H9 (cell line): ENCODE results near the gene DOK1. TPM values are rescaled to one million over a fixed set of nuclear protein-coding genes. Genes with fewer than 3 reads are reported as not detected.

Experiments
- DNase-seq: peaks from one replicate; pipeline ENCODE4 v3.0.0-alpha.2; 2017
- H2AFZ ChIP-seq: one replicate; pipeline ENCODE4 v1.6.1; 2013; ENCODE audit warnings: mild to moderate bottlenecking, low read length, control low read depth, moderate library complexity
- H2AK5ac ChIP-seq: 2 replicates; pipeline ENCODE4 v1.6.1; 2013; ENCODE audit warnings: low read length, control low read depth, mixed read lengths; ENCODE audit not compliant: insufficient read length
- H2BK120ac ChIP-seq: one replicate; pipeline ENCODE4 v1.6.1; 2013; ENCODE audit warnings: low read depth, mild to moderate bottlenecking, low read length, control low read depth, inconsistent platforms; ENCODE audit not compliant: poor library complexity, severe bottlenecking
- H2BK12ac ChIP-seq: 2 replicates; pipeline ENCODE4 v1.6.1; 2013; ENCODE audit warnings: low read length, control low read depth, mixed read lengths, low read depth; ENCODE audit not compliant: insufficient read length
- H2BK15ac ChIP-seq: 2 replicates; pipeline ENCODE4 v1.6.1; 2013; ENCODE audit warnings: low read depth, low read length, control low read depth
- H2BK20ac ChIP-seq: one replicate; pipeline ENCODE4 v1.6.1; 2013; ENCODE audit warnings: low read depth, mild to moderate bottlenecking, low read length, control low read depth, inconsistent platforms; ENCODE audit not compliant: poor library complexity, severe bottlenecking
- H2BK5ac ChIP-seq: 2 replicates; pipeline ENCODE4 v1.6.1; 2013; ENCODE audit warnings: low read length, control low read depth, mixed read lengths; ENCODE audit not compliant: insufficient read length
- H3K14ac ChIP-seq: 2 replicates; pipeline ENCODE4 v1.6.1; 2013; ENCODE audit warnings: low read length, control low read depth; ENCODE audit not compliant: insufficient read depth
- H3K18ac ChIP-seq: 2 replicates; pipeline ENCODE4 v1.6.1; 2013; ENCODE audit warnings: low read depth, mild to moderate bottlenecking, mixed read lengths, low read length, control low read depth; ENCODE audit not compliant: insufficient read length
- H3K23ac ChIP-seq: 2 replicates; pipeline ENCODE4 v1.6.1; 2013; ENCODE audit warnings: low read length, control low read depth, mixed read lengths, low read depth; ENCODE audit not compliant: insufficient read length
- H3K23me2 ChIP-seq: 2 replicates; pipeline ENCODE4 v1.6.1; 2013; ENCODE audit warnings: low read depth, mild to moderate bottlenecking, mixed read lengths, low read length, control low read depth; ENCODE audit not compliant: insufficient read length, poor library complexity, severe bottlenecking
- H3K27ac ChIP-seq: 2 replicates; pipeline ENCODE4 v1.5.1; 2013; ENCODE audit warnings: low read length, control low read depth, mixed read lengths, low read depth; ENCODE audit not compliant: insufficient read length
- H3K27me3 ChIP-seq: 2 replicates; pipeline ENCODE4 v1.6.1; 2013; ENCODE audit warnings: low read length, control low read depth, inconsistent platforms; ENCODE audit not compliant: insufficient read depth
- H3K4ac ChIP-seq: 2 replicates; pipeline ENCODE4 v1.6.1; 2013; ENCODE audit warnings: low read depth, mild to moderate bottlenecking, control low read depth, inconsistent platforms, low read length, moderate library complexity
- H3K4me1 ChIP-seq: 2 replicates; pipeline ENCODE4 v1.6.1; 2013; ENCODE audit warnings: low read length, control low read depth, inconsistent platforms; ENCODE audit not compliant: insufficient read depth
- H3K4me2 ChIP-seq: 2 replicates; pipeline ENCODE4 v1.6.1; 2013; ENCODE audit warnings: low read length, control low read depth, mixed read lengths; ENCODE audit not compliant: insufficient read length, insufficient read depth
- H3K56ac ChIP-seq: 2 replicates; pipeline ENCODE4 v1.6.1; 2013; ENCODE audit warnings: low read depth, mild to moderate bottlenecking, mixed read lengths, low read length, control low read depth; ENCODE audit not compliant: insufficient read length
- H3K79me1 ChIP-seq: 2 replicates; pipeline ENCODE4 v1.6.1; 2013; ENCODE audit warnings: low read depth, mild to moderate bottlenecking, moderate library complexity, low read length, control low read depth, inconsistent platforms; ENCODE audit not compliant: insufficient read depth, poor library complexity, severe bottlenecking
- H3K79me2 ChIP-seq: 2 replicates; pipeline ENCODE4 v1.6.1; 2013; ENCODE audit warnings: low read length, control low read depth, inconsistent platforms; ENCODE audit not compliant: insufficient read depth
- H3K9ac ChIP-seq: 2 replicates; pipeline ENCODE4 v1.6.1; 2013; ENCODE audit warnings: low read length, control low read depth, mixed read lengths; ENCODE audit not compliant: insufficient read length; ENCODE audit errors: extremely low read depth
- H3K9me3 ChIP-seq: one replicate; pipeline ENCODE4 v1.6.1; 2013; ENCODE audit warnings: low read depth, low read length, inconsistent platforms; ENCODE audit not compliant: control insufficient read depth
- H3T11ph ChIP-seq: one replicate; pipeline ENCODE4 v1.6.1; 2013; ENCODE audit warnings: mild to moderate bottlenecking, low read length, control low read depth, inconsistent platforms
- H4K20me1 ChIP-seq: one replicate; pipeline ENCODE4 v1.6.1; 2013; ENCODE audit not compliant: control insufficient read depth, insufficient read length, insufficient read depth
- H4K5ac ChIP-seq: 2 replicates; pipeline ENCODE4 v1.6.1; 2013; ENCODE audit warnings: low read depth, mild to moderate bottlenecking, mixed read lengths, low read length, control low read depth; ENCODE audit not compliant: insufficient read length
- H4K8ac ChIP-seq: replicated peaks from 2 replicates; pipeline ENCODE4 v1.6.1; 2013; ENCODE audit warnings: low read length, control low read depth, mixed read lengths, low read depth; ENCODE audit not compliant: insufficient read length
- H4K91ac ChIP-seq: 2 replicates; pipeline ENCODE4 v1.6.1; 2013; ENCODE audit warnings: low read depth, mild to moderate bottlenecking, moderate library complexity, mixed read lengths, low read length, control low read depth; ENCODE audit not compliant: insufficient read length
- H3K27ac Mint-ChIP-seq, 3 experiments: 2 replicates in 2 of 3; 3 replicates in 1 of 3; pipeline ENCODE4 v1.8.0; 2020 to 2021; ENCODE audit warnings: mixed read lengths in 3 of 3, mild to moderate bottlenecking in 1 of 3, moderate library complexity in 1 of 3
- H3K27me3 Mint-ChIP-seq: 2 replicates; pipeline ENCODE4 v1.8.0; 2021; ENCODE audit warnings: low read depth, mild to moderate bottlenecking, moderate library complexity, mixed read lengths
- H3K36me3 Mint-ChIP-seq, 3 experiments: 2 replicates in 2 of 3; 3 replicates in 1 of 3; pipeline ENCODE4 v1.8.0; 2020 to 2021; ENCODE audit warnings: low read depth in 3 of 3, mixed read lengths in 3 of 3; ENCODE audit not compliant: insufficient read depth in 1 of 3
- H3K4me1 Mint-ChIP-seq, 2 experiments: 2 replicates each; pipeline ENCODE4 v1.8.0; 2020; ENCODE audit warnings: mixed read lengths in 2 of 2
- H3K4me3 Mint-ChIP-seq, 2 experiments: 2 replicates in 1 of 2; 3 replicates in 1 of 2; pipeline ENCODE4 v1.8.0; 2020 to 2021; ENCODE audit warnings: mild to moderate bottlenecking in 2 of 2, mixed read lengths in 2 of 2, moderate library complexity in 1 of 2
- H3K9me3 Mint-ChIP-seq, 2 experiments: 2 replicates in 1 of 2; 3 replicates in 1 of 2; pipeline ENCODE4 v1.8.0; 2020; ENCODE audit warnings: mild to moderate bottlenecking in 2 of 2, mixed read lengths in 2 of 2, moderate library complexity in 1 of 2
- CTCF ChIP-seq: fragments of 200-600 bp; sonication (generic); conservative IDR thresholded peaks from 3 replicates; pipeline ENCODE4 v1.8.0; 2021; ENCODE audit warnings: antibody characterized with exemption, mild to moderate bottlenecking
- total RNA-seq: library from RNA; stranded (reverse); gene quantifications from 2 replicates; pipeline ENCODE4 v1.2.1, GENCODE V29; 2021

The DOK1 gene
- total RNA-seq, 1 experiment from 2014 or later = 16.0 TPM

DNA sequence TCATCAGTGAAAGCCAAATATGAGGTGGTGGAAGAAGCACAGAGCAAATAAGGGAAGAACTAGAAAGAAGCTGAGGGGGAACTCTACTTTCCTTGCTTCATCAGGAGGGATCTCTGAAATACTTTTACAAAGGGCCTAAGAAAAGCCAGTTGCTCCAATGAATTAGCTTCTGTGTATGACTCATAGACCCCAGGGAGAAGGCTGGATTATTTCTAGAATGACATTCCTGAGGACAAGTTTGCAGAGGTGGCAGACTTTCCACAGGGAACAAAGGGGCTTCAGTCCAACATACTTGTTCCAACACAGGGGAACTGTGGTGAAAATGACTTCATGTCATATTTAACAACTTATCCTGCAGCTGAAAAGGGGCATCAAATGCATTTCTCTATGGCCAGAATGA, 29.0 kb downstream of the DOK1 start:
- Histone ChIP-seq H3K9me3 (no peaks in the 10 kb centered on the region), H2BK5ac (no peak overlapping the region), H3K9ac (no peak overlapping the region), H2AK5ac (no peak overlapping the region), H3K4me2 (no peak overlapping the region), H2AFZ (no peak overlapping the region), H2BK120ac (no peak overlapping the region), H3K27me3 (no peaks in the 10 kb centered on the region; the same call in 1 of the 2 replicates), H3K4ac (no peak overlapping the region), H3T11ph (no peak overlapping the region), H3K79me2 (no peaks in the 10 kb centered on the region), H2BK20ac (no peak overlapping the region), H3K4me1 (peaks cover 5% of the 10 kb centered on the region; the same call in 1 of the 2 replicates), H3K23ac (no peak overlapping the region), H2BK15ac (no peak overlapping the region), H3K14ac (no peak overlapping the region), H4K5ac (no peak overlapping the region), H4K20me1 (no peaks in the 10 kb centered on the region), H3K23me2 (no peaks in the 10 kb centered on the region), H3K56ac (no peak overlapping the region), H3K27ac (no peak overlapping the region), H2BK12ac (no peak overlapping the region), H3K18ac (no peak overlapping the region), H4K91ac (no peak overlapping the region), H4K8ac (no peak overlapping the region), H3K79me1 (no peaks in the 10 kb centered on the region)
- peaks cover 13 to 17% of the 10 kb centered on the region in 2 experiments for H3K4me1 Mint-ChIP-seq
- H3K36me3 Mint-ChIP-seq = no peaks in the 10 kb centered on the region
- no peak for DNase-seq
- no peak for TF ChIP-seq CTCF
- no peaks in the 10 kb centered on the region; the same call in 1 of the 2 replicates for H3K27me3 Mint-ChIP-seq
- H3K27ac Mint-ChIP-seq = no peak overlapping the region; a peak in 2 of 7 replicates
- no peak overlapping the region for H3K4me3 Mint-ChIP-seq
- H3K9me3 Mint-ChIP-seq = no peaks in the 10 kb centered on the region
